ENCODE results near the gene MUSTN1.

GRCh38 chr3:52843881-52844280, 9.1 kb upstream of the MUSTN1 start:
- TF ChIP-seq CTCF (IDR thresholded peaks at IDR 0.05) (no peak), POLR2A (IDR thresholded peaks at IDR 0.05) (no peak)

Measured in lower leg skin (tissue), 3 donors.